Globus pallidus (tissue), 1 donor: ENCODE data around the gene SPON1.
"Not testable (repeated sequence)": the region's sequence is repeated elsewhere in the genome, so short reads cannot be mapped to it uniquely, and the experiment has no call there.

Experiments used
- DNase-seq: peaks from one replicate; pipeline ENCODE4 v3.0.0-alpha.2; 2015; ENCODE audit warnings: low spot score

Gene SPON1

DNA sequence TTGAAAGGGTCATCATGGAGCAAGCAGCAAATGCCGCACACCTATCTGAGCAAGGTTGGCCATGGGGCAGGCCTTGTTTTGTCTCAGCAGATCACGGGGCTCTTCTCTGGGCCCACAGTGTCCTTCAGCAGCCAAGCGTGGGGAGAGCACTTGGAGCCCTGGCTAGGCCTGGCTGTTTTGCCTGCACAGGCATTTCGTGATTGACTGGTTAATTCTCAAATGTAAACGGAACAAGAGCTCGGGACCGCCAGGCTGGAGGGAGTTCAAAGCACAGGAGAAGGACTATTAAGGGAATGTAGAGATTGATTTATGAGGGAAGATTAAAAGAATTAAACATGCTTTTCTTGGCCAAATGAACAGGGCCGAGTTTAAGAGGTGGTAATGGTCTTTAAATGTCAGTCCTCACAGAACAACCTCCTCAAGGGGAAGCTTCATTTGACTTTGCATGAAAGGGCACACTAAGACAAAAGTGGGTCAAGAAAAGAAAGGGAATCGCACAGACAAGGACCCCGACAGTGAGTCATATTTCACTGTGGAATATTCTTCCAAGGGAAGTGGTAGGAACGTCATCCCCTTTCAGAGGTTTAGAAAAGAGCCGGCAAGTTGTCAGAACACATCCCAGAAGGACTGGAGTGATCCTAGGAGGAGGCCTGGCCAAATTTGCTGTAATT, 20.7 kb downstream of the SPON1 start:
- peak; percentile 24 for DNase-seq

DNA sequence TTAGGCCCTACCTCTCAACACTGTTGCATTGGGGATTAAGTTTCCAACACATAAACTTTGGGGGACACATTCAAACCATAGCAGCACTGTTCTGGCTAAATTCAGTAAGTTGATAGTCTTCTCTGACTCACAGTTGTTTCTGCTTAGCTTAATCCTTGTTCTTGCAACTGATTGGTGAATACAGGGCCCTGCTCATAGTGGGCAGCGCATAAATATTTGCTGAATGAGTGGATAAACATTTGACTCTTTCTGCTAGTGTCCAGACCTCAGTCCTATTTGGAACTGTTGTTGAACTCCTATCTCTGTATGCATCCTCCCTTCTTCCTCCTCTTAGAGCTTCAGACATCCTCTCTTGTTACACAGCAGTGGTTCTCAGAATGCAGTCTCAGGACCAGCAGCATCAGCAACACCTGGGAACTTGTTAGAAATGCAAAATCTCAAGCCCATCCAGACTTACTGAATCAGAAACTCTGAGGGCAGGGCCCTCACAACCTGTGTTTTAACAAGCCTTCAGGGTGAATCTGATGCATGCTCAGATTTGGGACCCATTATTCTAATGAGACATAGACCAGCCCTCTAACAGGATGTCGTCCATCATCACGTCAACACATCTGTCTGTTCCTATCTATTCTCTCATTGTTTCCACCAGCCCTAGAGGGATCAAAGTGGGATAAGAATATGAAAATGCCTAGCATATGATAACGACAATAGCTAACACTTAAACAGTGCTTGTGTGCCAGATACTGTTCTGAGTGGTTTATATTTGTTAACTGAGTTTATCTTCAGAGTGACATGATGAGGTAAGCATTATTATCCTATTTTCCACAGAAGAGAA, 22.3 kb downstream of the SPON1 start:
- no peak for DNase-seq

DNA sequence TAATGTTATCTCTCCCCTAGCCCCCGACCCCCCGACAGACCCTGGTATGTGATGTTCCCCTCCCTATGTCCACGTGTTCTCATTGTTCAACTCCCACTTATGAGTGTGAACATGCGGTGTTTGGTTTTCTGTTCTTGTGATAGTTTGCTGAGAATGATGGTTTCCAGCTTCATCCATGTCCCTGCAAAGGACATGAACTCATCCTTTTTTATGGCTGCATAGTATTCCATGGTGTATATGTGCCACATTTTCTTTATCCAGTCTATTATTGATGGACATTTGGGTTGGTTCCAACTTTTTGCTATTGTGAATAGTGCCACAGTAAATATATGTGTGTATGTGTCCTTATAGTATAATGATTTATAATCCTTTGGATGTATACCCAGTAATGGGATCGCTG, 24.2 kb downstream of the SPON1 start:
- DNase-seq = not testable (repeated sequence)

DNA sequence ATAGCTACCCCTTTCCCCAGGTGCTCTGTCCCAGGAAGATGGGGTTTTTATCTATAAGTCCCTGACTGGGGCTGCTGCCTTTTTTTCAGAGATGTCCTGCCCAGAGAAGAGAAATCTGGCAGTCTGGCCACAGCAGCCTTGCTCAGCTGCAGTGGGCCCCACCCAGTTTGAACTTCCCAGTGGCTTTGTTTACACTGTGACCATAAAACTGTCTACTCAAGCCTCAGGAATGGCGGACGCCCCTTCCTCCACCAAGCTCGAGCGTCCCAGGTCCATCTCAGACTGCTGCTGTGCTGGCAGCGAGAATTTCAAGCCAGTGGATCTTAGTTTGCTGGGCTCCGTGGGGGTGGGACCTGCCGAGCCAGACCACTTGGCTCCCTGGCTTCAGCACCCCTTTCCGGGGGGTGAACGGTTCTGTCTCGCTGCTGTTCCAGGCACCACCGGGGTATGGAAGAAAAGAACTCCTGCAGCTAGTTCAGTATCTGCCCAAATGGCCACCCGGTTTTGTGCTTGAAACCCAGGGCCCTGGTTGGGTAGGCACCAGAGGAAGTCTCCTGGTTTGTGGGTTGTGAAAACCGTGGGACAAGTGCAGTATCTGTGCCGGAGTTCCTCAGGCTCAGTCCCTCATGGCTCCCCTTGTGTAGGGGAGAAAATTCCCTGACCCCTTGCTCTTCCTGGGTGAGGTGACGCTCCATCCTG, 29.8 kb downstream of the SPON1 start:
- DNase-seq = not testable (repeated sequence)

DNA sequence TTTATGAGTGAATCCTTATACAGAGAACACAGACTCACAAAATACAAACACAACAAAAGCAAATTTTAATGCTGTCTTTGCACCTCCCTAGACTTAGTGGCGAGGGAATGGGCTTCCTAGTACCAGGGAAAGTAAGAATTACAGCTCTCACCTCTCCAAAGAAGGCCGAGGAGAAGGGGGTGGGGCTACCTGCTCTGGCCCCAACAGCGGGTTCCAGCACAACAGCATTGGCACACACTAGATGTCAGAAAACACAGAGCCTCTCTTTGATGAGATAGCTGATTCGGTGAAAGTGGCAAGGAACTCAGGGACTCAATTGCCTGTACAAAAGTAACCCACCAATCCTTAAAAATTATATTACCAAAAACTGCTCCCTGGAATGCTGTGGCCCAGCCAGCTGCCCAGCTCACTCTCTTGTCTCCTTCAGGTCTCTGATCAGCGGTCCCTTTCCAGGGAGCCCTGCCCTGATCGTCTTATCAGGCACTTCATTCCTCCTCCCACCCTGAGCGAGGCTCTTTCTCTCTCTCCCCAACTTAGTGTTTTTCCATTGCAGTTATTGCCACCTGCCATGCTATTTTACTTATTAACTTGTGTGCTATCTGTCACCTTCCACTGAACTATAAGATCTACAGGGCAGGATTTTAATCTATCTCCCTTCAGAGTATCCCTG, 30.7 kb downstream of the SPON1 start:
- no peak for DNase-seq

DNA sequence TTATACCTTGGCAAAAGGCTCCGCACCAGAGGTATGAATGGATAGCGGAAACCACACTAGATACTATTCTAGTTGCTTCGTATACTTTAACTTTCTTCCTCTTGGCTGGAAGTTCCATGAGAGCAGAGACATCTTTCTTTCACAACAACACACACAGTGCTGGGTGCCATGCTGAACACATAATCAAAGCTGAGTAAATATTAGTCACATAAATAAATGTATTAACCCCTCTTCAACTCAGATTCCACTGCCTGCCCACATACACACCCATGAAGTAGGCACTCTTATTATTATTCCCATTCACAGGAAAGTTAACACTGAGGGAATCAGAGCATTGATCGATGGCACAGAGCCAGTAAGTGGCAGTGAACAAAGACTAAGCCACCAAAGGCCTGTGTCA, 35.4 kb downstream of the SPON1 start:
- no peak for DNase-seq

DNA sequence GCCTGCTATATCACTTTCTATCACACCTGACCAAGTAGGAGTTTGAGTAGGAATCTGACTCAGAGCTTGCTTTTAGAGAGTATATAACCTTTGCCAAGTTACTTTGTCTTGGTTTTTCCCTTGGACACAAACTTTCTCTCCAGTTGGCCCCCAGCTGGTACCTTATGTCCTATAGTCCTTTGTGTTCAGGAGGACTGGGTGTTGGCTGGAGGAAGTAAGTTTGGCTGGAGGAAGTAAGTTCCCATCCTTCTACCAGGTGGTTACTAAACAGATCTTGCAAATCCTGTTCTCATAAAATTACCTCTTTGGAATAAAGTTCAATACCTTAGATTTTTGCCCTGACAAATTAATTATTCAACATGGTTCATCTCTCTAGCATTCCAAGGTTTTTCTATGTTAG, 37.2 kb downstream of the SPON1 start:
- no peak for DNase-seq

DNA sequence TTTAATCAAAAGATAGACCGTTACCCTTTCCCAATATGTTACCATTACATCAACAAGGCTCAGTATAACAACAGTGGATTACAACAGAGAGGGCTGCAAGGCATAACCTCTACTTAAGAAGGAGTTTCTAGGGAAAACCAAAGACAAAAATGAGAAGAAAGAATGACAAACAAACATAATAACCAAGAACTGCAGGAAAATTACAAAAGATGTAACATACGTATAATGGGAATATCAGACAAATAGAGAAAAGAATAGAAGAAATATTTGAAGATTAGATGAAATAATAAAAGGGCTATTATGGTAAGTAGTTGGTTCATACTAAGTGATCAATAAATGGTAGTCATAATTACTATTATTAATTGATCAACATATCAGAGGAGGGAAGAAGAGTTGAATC, 39.1 kb downstream of the SPON1 start:
- no peak for DNase-seq

DNA sequence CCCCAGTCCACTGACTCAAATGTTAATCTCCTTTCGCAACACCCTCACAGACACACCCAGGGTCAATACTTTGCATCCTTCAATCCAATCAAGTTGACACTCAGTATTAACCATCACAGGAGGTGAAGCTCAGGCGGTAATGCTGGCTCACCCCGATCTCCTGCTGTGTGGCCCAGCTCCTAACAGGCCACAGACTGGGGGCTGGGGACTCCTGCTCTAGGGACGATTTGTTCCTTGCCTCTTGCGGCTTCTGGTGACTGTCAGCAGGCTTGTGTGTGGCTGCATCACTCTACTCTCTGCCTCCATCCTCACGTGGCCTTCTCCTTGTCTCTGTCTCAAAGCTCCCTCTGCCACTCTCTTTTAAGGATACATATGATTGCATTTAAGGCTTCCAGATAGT, 45.0 kb downstream of the SPON1 start:
- DNase-seq = no peak

DNA sequence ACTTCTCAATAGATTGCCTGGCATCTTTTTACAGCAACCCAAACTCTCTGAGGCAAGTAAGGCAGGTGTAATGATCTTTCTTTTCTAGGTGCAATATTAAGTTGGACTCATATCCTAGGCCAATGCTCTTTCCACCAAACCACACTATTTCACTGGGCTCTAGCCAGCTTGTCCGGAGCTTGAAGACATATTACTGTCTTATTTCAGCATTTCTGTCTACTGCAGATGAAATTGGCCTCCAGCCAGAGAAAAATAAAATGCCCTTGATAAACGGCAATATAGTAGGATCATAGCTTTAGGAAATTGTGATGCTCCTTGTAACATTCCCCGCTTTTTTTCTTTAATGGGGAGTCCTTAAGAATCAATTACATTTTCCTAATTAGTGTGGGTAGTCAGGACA, 48.1 kb downstream of the SPON1 start:
- no peak for DNase-seq

DNA sequence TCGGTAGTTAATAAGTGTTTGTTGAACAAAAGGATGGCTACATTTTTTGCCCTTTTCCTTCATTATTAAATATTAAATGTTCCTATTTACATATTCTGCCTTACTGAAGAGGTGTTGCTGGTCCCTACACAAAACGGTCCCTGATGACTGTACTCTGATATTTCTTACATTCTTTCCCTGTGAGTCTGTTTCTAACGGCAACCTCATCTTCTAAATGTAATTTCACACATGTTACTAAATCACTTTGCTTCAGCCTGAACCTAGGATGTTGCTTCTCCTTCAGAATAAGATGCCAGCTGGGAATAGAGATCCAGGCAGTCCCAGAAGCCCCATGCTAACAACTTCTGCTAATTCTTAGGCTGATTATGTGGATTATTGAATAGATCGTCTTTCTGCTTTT, 50.3 kb downstream of the SPON1 start:
- no peak for DNase-seq

DNA sequence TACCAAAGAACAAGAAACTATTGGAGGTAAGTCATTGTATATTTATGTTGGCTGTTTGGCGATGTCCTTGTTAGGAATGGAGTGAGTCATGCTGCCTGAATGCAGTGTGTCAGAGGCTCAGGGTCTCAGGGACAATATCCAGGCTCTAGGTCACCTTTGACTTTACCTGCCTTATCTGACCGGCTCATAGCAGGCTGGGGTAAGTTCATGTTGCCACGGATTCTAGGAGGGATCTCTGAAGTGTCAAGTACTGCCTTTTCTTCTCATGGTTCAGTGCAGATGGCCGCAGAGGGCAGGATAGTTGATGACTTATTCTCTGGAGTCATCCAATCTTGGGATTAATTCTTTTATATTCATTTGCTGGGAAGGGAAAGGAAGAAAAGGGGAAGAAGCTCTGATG, 53.2 kb downstream of the SPON1 start:
- no peak for DNase-seq

DNA sequence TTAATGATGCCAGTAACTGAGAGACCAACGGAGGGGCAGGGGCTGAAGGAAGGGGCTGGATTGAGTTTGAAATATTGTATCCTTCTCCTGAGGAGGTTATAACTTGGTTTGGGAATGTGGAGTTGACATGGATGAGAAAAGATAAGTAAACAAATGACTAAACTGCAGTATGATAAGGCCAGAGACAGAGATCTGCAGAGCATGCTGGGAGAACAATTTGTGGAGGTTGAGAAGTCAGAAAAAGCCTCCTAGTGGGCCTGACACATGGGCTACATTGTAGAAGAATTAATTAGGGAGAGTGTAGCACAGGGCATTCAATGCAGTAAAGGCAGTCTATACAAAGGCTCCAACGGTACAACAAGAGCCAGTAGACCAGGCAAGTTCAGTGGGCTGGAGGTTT, 55.9 kb downstream of the SPON1 start:
- no peak for DNase-seq

DNA sequence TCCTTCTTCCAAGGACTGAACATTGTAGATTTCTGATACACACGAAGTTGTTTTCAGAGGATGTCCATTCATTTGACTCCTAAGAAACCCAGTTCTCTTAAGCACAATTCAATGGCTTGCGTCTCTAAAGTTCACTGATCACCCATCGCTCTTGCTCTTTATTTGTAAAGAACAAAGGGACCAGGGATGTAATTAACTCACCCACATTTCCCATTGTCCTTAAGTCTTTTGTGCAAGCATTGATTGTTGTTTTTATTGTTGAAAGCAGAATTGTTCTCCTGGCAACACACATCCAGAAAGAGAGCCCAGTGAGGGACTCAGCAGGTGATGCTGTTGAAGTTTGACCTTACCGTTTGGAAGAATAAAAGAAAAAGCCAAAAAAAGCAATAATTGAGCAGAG, 59.2 kb downstream of the SPON1 start:
- DNase-seq = no peak

DNA sequence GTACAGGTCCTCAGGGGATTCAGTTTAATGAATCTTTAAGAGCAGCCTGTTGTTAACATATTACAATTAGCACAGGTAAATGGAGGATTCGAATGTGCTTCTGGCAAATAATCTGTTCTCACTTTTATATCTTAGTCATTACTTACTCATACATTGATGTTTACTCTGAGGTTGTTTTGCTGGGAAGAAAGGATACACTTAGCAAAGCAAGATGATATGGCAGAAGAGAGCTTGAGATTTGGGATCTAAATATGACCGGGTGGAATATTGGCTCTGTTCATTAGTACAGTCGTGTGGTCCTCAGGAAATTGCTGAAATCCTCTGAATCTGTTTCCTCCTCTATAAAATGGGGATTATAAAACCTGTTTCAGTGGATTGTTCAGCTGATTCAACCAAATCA, 59.7 kb downstream of the SPON1 start:
- no peak for DNase-seq

DNA sequence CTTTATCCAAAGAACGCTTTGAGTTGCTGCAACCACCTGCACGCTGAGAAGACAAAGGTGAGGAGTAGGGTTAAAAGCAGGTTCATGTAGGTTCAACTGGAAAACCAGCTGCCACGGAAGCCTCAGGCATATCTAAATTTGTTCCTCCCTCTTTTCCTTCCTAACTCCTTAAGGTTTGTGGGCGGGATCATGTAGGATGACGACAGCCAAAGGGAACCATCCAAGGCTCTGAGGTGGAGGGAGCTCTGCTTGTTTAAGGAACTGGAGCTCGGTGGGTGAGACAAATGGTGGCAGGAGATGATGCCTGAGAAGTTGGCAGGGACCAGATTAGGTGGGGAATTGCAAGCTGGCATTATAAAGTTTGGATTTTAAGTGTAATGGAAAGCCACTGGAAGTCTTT, 60.3 kb downstream of the SPON1 start:
- no peak for DNase-seq

DNA sequence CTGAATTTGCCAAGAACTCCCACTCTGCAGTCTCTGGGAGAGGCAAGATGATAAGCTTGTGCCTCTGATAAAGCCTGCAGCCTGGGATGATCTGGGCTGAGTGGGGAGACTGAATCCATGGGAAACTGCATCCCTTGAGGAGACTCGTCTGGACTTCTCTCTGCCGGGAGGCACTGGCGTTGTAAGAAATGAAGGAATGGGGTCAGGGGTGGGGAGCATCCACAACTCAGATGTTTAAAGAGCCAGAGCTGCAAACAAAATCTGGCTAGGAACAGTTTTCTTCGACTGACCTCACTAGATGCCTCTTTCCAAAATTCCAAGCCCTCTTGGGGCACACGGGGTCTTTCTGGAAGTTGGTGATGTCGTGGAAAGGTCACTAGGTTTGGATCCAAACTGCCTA, 64.4 kb downstream of the SPON1 start:
- DNase-seq = no peak

DNA sequence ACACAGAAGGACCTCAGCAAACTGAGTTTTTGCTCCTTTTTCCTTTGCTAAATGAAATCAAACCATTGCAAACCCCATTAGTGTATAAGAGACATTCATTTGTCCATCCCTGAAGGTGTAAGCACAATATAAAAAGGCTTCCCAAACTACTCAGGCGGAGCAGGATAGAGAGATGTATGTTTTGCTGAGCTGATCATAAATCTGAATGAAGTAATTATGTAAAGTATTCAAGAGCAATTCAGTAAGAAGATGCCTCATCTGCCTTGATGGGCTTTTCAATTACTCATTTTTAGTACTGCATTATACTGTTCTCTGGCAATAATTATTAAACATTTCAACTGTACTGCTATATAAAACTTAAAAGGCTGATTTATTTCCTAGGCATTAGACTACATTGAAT, 65.0 kb downstream of the SPON1 start:
- no peak for DNase-seq

DNA sequence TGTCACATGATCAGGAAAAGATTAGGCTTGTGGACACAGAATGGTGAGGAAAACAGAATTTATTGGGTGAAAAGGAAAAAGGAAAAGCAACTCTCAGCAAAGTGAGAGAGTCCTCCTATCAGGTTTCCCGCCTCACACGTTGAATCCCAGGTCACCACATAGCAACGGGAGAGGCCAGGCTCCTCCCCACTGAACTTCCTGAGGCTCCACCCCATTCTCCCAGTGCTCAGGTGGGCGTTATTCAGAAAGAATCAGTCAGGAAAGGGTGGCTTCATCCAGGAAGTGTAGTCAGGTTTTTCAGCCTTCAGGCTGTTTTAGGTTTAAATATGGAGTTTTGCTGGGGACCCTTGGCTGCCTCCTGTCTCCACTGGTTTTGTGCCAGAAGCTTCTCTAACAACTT, 66.9 kb downstream of the SPON1 start:
- DNase-seq = no peak

DNA sequence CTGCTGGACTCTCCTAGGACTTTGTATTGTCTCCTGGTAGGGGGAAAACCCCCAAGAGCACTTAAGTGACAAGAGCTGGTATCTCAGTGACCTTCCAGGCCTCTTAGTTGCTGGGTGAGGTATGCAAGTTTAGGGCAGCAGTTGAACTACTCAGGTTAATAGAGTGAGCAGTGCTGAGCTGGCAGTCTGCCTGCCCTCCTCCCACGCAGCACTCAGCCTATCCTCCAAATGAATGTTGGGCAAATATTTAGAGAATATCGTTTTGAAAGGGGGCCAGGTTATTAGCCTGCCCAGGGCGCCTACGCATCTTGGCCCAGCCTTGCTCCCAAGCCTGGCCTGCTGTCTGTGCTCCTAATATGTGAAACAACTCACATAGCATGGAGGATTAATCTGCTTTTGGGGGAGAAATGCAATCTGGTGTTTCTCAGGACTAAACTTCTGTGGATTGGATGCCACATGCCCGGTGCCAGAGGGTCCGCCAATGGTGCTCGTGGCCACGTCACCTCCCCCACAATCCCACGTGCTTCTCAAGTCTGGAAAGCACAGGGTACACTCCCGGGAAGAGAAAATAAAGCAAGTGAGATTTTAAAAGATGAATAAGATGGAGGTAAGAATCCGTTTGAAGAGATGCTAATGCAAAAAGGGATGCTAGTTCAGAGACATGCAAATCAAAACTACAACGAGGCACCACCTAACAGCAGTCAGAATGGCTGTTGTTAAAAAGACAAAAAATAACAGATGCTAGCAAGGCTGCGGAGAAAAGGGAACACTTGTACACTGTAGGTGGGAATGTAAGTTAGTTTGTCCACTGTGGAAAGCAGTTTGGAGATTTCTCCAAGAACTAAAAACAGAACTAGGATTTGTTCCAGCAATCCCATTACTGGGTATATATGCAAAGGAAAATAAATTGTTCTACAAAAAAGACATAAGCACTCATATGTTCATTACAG, 67.7 kb downstream of the SPON1 start:
- no peak for DNase-seq

DNA sequence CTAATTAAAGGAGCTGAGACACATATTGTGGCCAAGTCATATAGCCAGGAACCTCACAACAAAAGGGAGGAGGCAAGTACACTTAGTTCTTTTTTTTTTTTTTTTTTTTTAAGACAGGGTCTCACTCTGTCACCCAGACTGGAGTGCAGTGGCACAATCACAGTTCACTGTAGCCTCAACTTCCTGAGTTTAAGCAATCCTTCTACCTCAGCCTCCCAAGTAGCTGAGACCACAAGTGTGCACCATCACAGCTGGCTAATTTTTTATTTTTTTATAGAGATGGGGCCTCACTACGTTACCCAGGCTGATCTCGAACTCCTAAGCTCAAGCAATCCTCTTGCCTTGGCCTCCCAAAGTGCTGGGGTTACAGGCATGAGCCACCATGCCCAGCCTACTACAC, 73.0 kb downstream of the SPON1 start:
- not testable (repeated sequence) for DNase-seq
